NCI-H146 treated with DMSO at 0.1 percent for 48 hours (cell line): ENCODE measurements around the gene RGN.
"Not testable (repeated sequence)": the region's sequence is repeated elsewhere in the genome, so short reads cannot be mapped to it uniquely, and the experiment has no call there.

Experiments used
- DNase-seq: peaks from one replicate; lab custom pipeline; 2025; ENCODE audit not compliant: unreplicated experiment; lab: John Stamatoyannopoulos, UW

Gene RGN

DNA sequence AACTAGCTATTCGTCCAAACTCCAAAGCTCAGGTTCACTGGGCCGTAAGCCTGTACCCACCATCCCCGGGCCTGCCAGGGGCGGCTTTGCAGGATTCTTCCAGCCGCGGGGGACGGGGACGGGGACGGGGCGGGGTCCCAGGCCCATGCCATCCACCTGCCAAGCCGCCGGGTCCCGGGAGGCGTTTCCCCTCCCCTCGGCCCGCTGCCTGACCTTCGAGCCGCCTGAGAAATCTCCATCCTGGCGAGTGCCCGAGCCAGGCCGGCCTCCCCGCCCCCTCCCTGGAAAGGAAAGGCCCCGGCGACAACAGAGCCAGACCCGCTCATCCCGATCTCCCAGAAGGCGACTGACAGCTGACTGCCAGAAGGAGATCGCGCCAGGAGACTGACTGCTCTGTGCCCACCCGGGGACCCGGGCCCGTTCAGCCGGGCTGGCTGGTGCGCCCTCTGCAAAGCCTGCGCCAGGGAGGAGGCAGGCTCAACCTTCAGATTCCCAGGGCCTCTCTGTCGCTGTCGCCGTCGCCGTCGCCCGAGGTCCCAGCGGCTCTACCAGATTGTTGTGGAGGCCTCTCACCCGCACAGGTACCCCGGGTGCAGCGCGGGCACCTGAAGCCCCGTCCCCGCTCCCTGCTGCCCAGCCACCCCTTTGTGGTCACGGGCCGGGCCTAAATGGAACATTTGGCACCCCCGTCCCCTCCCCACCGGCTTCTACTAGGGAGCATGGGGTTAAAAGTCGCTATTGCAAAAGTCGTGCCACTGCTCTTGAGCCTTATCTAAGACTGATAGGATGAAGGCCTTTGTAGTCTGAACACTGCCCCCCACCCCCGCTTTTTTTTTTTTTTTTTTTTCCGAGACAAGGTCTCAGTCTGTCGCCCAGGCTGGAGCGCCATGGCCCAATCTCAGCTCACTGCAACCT, at the start of gene RGN:
RGN (plus strand) TSS at position 315 of the 915 bp plus-strand sequence. CDS start 2,702 bp downstream, outside the sequence.
- no peak for DNase-seq

DNA sequence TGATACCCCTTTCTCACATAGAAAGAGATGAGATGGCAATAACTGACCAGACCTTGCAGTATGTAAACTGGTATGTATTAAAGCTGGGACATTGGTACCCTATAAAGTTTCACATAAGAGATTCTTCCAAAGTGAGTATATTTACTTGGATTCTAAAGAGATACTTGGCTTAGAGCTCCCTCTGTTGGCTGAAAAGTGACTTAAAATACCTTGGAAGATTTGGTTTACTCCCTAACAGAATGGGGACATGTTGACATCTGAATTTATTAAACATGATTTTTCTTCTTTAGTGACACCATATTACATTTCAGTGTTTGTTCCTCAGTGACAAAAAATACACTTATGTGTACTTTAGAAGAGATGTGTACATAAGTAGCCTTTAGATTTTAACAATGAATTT, 47.9 kb upstream of the RGN start:
- DNase-seq: peak; percentile 25

DNA sequence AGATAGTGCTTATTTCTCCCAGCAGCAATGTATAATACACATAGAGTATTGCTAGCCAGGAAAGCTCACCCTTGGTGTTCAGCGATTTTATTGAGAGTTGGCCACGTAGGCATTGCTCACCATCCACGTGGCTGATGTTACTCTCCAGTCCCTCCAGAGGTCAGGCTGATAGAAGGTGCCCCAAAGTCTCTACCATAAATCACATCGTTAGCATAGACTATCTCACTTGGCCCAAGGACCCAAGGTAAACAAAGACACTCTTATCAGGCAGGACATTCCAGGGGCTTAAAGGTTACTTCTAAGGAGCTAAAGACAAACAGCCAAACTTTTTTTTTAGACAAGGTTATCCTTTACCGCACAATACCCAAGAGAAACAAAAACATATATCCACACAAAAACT, 30.3 kb upstream of the RGN start:
- DNase-seq: no peak

DNA sequence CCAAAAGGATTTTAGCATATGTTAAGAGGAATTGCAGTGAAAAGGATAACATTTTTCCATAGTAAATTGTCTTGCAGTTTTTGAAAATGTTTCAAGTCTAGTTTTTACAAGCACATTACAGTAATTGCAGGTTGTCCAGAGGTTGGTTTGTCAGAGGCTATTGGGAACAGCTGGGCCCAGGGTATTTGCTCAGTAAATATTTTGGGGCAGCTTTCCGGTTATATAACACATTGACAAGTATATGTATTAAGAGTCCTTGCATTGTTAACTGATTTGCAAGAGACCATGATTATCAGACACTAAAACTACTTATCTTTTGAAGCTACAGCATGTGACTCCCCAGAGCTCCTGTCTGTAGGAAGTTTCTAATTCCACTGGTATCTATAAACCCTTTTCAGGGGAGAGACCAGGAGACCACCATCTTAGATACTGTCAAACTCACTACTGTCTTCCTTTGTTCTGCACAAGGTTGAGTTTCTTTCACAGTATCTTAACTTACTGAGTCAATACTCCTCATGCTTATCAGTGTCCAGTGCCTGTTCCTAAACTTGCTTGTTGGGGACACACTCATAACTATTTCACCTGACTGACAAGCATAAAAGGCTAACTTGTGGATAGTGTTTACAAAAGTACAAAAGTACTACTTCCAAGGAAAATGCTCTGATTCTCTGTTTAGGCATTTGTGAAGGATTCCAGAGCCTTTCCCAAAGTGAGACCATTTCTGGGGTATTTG, 18.9 kb upstream of the RGN start:
- no peak for DNase-seq

DNA sequence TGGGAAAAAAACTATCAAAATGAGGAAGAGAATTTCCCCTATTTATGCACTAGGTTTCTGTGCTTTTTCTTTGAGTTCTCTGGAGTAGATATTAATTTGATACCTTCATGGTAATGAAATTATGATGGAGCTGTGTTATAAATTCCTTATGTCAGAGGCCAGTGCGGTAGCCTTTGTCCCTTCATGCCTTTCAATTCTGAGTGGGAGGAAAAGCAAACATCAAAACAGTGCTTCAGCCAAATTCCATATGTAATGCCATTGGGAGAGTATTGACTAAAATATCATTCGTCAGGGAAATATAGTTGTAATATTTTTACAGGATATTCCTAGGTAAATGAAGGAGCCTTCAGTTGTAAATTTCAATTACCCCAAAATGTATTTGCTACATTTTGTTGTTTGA, 17.5 kb upstream of the RGN start:
- DNase-seq: no peak

DNA sequence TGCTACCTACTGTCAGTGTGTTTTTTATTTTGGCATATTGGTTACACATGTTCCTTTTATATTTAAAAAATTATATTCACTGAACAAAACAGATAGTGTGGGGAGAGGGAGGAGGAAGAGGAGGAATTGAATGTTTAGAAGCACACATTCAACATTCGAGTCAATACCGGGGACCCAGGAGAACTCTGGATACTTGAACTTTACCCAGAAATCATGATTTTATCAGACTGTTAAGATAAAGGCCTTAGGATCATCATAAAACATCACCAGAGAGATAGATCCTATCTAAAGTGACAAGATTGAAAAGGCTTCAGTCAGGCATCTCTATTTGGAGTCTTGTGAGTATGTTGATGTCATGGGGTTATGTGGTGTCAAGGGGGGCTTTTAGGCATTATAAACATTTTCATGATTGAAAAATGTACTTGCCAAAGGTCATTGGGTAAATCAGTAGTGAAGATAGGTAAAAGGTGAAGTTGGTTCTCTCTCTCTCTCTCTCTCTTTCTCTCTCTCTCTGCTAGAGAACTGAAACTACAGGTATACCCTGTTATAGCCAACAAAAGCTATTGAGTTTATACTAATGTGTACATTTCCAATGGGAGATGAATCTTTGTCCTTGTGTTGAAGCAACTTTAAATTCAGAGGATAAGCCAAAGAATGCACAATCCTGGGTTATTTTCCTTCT, 16.9 kb upstream of the RGN start:
- DNase-seq: no peak

DNA sequence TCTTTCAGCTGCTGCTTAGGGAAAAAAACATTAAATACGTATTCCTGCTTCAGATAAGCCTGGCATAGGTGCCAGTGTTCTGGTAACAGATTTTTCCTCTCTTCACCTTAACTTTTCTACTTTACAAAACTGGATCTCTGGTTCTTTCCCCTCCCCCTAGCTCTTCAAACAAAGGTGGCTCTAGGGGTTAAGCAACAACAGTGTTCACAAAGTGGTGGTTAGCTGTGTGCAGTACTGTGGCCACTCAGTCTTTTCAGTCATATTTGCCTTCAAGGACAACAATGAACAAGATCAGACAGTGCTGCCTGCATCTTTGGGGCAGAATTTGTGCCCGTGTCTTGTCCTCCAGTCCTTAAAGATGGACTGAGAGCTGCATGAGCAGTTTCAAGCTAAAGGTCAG, 15.1 kb upstream of the RGN start:
- DNase-seq: no peak

DNA sequence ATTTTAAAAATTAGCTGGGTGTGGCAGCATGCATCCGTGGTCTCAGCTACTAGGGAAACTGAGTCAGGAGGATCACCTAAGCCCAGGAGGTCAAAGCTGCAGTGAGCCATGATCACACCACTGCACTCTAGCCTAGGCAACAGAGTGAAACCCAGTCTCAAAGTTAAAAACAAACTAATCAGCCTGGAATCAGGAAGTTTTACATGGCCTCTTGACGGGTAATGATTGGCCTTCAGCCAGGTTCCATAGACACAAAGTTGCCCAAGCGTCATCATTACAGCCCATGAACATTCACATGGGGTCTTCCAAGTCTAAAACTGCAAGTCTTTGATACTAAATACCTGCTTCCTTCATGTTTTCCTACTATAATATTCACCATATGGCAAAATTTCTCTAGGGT, 10.0 kb upstream of the RGN start:
- DNase-seq: no peak

DNA sequence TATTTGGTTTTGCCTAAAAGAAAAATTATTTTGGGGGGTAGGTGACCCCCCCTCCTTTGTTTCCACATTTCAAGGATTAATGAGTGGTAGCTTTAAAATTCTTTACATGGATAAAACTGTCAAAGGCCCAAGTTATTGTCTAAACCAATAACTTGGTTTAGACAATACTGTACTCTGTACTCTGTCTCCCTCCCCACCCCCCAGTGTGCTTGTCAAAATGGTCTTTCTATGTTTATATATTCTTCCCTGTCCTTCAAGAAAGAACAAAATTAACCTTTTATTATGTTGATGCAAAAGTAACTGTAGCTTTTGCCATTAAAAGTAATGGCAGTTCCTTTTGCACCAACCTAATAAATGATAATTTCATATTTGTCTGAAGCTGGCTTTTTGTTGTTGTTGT, 9.5 kb upstream of the RGN start:
- no peak for DNase-seq

DNA sequence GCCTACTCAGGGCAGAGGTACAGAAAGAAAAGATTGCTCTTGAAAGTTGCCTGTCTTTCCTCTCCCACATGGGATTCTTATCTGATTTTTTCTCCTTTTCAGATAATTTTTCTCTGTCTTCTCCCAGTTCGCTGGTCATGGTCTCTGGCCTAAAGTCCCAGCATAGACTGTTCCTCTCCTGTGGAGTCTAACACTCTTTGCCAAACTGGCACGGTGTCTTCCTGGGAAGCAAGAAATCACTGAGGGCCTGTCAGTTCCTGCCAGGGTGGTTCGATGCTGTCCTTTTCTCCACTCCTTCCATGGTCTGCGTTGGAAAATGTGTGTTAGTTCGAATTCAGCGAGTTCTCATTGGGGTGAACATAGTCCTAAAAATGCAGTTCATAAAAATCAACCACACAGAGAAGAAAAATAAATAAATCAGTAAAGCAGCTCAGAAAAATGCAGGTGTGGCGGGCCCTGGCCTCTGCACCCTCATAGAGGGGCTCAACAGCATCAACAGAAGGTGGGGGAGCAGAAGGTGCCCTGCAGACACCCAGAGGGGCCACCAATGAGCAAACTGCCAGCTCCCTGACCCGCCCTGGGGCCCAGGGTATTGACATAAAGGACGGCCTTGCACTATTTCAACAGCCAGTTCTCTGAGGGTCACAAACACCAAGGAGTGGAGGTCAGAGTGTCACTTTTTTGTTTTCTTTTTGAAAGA, 2.1 kb downstream of the RGN start:
- no peak for DNase-seq

DNA sequence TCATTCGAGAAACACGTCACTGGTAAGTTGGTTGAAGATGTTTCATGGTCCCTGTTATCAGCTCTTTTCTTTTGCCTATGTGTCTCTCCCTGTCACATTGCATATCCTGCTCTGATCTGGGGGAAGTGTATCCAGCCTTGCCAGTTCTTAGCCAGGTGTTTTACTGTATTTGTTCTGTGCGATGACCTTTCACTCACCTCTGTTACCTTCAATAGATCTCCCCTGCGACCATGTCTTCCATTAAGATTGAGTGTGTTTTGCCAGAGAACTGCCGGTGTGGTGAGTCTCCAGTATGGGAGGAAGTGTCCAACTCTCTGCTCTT, 2.6 kb downstream of the RGN start:
- DNase-seq: peak; percentile 18

DNA sequence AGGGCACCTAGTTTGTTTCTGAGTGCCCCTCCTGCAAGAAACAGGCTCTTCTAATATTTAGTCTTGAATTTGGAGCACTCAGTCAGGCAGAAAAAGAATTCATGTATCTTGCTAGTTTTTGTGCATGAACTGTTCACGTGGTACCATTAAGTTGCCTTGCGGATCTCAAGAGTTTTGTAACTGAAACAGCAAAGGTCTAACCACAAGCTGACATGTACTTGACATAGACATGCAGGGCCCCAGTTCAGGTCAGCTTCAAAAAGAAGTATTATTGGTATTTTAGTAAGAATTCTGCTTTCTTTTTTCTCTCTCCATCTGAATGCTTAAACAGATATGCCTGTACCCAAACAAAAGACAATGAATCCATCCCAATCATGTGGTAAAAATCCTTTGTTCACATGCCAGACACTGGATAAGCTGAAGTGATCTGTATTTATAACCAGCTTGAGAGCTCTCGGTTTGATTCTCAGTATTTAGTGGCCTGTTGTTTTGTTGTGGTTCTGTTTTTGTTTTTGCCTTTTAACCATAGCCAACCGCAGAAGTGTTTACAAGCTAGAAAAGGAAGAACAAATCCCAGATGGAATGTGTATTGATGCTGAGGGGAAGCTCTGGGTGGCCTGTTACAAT, 13.0 kb downstream of the RGN start:
- no peak for DNase-seq

DNA sequence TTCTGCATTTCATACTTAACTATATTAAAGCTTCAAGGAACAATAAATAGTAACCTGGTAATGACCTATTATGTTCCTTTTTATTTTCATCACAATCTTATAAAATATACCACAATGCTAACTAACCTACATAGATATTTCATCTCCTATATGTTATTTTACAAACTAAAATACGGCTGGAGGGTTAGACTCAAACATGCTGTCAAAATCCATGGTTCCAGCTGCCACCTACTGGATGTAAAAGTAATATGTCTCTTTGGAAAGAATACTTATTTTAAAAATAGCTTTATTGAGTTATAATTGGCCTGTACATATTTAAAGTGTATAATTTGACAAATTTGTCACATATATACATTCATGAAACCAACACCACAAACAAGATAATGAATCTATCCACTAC, 15.0 kb downstream of the RGN start:
- no peak for DNase-seq

DNA sequence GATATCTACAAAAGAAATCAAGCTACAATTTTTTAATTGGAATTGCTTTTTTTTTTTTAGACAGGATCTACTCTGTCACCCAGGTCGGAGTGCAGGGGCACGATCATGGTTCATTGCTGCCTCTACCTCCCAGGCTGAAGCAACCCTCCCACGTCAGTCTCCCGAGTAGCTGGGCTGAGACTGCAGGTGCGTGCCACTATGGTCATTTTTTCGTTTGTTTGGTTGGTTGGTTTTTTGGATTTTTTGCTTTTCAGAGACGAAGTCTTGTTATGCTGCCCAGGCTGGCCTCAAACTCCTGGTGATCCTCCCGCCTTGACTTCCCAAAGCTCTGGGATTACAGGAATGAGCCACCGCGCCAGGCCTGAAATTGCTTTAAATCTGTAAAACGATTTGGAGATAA, 15.6 kb downstream of the RGN start:
- DNase-seq: no peak

DNA sequence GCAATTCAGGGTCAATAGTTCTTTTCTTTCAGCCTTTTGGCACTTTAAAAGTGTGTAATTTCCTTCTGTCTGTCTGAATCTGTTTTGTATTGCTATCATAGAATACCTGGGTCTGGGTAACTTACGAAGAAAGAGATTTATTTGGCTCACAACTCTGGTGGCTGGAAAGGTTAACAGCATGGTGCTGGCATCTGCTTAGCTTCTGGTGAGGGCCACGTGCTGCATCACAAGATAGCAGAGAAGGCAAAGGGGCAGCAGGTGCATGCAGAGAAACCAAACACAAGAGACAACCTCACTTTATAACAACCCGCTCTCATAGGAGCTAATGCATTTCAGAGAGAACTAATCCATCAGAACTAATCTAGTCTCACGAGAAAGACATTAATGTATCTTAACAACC, 18.8 kb downstream of the RGN start:
- DNase-seq: no peak

DNA sequence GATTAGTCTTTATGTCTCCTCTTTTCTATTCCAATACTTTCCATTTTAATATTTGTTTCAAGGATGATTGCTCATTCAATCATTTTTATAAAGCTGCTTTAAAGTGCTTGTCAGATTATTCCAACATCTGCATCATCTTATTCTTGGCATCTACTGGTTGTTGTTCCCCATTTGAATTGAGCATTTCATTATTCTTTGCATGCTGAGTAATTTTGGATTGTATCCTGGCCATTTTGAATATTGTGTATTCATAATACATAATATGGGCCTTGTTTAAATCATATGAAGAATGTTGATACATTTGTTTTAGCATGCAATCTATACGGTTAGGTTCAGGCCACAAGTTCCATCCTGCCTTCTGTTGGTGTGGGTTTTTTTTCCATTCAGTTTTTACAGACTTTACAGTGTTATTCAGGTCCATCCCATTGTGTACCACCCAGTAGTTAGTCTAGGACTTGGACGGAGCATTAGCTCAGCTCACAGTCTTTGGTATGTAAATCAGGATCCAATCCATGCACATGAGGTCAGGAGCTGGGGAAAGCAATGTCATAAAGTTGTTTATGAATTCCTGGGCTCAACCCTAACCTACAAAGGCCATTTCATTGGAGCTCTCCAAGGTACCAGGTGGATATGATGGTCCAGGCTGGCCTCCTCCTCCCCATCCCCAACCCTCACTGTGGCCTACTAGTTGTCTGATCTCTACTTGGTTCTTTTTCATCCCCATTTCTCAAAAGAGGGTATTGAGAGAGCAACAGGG, 20.3 kb downstream of the RGN start:
- DNase-seq: no peak

DNA sequence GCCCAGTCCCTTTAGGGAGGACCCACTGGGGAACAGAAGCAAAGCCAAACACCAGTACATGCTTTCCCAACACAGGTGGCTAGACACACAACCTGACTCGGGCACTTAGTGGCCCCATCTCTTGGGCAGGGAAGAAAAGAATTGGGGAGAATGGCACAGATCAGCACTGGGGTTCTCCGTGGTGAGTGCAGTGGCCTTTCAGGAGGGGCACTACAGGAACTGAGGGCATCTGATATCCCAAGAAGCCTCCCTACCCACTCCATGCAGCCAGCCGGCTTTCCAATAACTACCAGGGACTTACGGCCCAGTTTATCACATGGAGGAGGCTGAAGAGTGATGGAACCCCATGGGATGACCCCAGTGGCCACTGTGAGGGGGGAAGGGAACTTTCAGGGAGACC, 23.0 kb downstream of the RGN start:
- no peak for DNase-seq

DNA sequence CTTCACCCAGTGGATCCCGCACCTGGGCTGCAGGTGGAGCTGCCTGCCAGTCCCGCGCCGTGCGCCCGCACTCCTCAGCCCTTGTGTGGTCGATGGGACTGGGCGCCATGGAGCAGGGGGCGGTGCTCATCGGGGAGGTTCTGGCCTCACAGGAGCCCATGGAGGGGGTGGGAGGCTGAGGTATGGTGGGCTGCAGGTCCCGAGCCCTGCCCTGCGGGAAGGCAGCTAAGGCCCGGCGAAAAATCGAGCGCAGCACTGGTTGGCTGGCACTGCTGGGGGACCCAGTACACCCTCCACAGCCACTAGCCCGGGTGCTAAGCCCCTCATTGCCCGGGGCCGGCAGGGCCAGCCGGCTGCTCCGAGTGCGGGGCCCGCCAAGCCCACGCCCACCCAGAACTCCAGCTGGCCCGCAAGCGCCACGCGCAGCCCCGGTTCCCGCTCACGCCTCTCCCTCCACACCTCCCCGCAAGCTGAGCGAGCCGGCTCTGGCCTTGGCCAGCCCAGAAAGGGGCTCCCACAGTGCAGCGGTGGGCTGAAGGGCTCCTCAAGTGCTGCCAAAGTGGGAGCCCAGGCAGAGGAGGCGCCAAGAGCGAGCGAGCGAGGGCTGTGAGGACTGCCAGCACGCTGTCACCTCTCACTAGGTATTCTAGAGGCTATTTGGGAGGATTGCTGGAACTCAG, 32.8 kb downstream of the RGN start:
- DNase-seq: not testable (repeated sequence)

DNA sequence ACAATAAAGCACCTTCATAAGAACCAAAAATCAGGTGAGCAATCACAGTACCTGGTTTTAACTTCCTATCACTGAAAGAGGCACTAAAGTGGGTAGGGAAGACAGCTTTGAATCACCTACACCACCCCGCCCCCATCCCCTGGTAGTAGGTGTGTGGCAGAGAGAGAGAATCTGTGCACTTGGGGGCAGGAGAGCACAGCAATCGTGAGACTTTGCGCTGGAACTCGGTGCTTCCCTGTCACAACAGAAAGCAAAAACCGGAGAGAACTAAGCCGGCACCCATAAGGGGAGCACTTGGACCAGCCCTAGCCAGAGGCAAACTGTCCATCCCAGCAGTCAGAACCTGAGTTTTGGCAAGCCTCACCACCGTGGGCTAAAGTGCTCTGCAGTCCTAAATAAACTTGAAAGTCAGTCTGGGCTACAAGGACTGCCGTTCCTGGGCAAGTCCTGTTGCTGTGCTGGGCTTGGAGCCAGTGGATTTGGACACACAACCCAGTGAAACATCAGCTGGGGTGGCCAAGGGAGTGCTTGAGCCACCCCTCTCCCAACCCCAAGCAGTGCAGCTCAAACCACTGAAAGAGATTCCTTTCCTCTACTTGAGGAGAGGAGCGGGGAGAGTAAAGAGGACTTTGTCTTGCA, 34.2 kb downstream of the RGN start:
- no peak for DNase-seq
